ENCODE data around the gene MCM9.

MCM9 gene

GRCh38 chr6:118921084-118921483 is 13.9 kb downstream of the MCM9 start:
- H3K4me3 ChIP-seq (ENCODE audit: low read depth, low read length): no peak overlapping the region
- peaks cover 28 to 94% of the 10 kb centered on the region in 2 experiments for H3K36me3 ChIP-seq (ENCODE audit: control insufficient read depth in 2 of 2, insufficient read depth in 1 of 2, low read length in 2 of 2)
- CTCF ChIA-PET: interaction anchor here (0.6 to 0.7 kb wide), 2 partner anchors 9 to 1949 kb away, joined by 3 read pairs; no protein-coding TSS in a partner anchor
- POLR2A ChIA-PET: no interaction called here
- no peaks in the 10 kb centered on the region for H3K9me3 ChIP-seq (ENCODE audit: control insufficient read depth, insufficient read depth, low read depth, low read length)
- H3K27ac ChIP-seq (ENCODE audit: extremely low read depth, low read depth, low read length): no peak overlapping the region
- TF ChIP-seq SALL2 (tag by site-specific recombination; IDR thresholded peaks at IDR 0.05; ENCODE audit: borderline replicate concordance) (no peak), SP7 (tag by site-specific recombination; IDR thresholded peaks at IDR 0.05) (no peak), TRIM28 (IDR thresholded peaks at IDR 0.05; ENCODE audit: borderline replicate concordance, low read length) (no peak), ZSCAN5A (tag by site-specific recombination; IDR thresholded peaks at IDR 0.05) (no peak), ZSCAN16 (tag by site-specific recombination; IDR thresholded peaks at IDR 0.05) (no peak), ZNF530 (tag by site-specific recombination; IDR thresholded peaks at IDR 0.05; ENCODE audit: low read depth) (no peak), ZBTB1 (tag by site-specific recombination; IDR thresholded peaks at IDR 0.05) (no peak), ZFP41 (tag by site-specific recombination; IDR thresholded peaks at IDR 0.05; ENCODE audit: borderline replicate concordance) (no peak), BCL11B (tag by site-specific recombination; IDR thresholded peaks at IDR 0.05; ENCODE audit: low read depth) (no peak), ZNF223 (tag by site-specific recombination; IDR thresholded peaks at IDR 0.05) (no peak), ZNF214 (tag by site-specific recombination; IDR thresholded peaks at IDR 0.05; ENCODE audit: borderline replicate concordance) (no peak), ZNF366 (tag by site-specific recombination; conservative IDR thresholded peaks at IDR 0.05) (no peak), ZNF266 (tag by site-specific recombination; IDR thresholded peaks at IDR 0.05; ENCODE audit: low read depth) (no peak), KLF10 (tag by site-specific recombination; IDR thresholded peaks at IDR 0.05) (no peak), ELK4 (IDR thresholded peaks at IDR 0.05; ENCODE audit: borderline replicate concordance, low read depth, low read length) (no peak)
- H3K4me1 ChIP-seq (ENCODE audit: control insufficient read depth, insufficient read depth, low read length): no peaks in the 10 kb centered on the region

DNA sequence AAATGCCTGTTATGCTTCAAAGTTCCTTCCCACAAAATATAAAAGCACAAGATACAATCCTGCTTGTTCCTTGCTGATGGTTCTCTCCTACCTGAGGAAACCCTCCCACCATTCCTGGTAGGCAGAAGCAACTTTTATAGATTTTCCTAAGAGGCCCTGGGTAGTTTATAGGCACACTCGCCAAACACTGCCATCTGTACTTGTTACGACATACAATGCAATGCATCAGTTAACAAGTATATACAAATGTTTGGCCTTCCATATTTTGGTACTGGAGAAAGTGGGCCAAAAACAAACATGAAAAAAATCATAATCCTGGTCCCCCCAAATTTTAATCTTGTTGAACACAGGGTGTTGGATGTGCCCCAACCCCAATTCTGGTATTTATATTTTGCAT is 16.6 kb downstream of the MCM9 start:
- Histone ChIP-seq H3K27ac (ENCODE audit: extremely low read depth, low read depth, low read length) (no peak overlapping the region), H3K9me3 (ENCODE audit: control insufficient read depth, insufficient read depth, low read depth, low read length) (no peaks in the 10 kb centered on the region), H3K36me3 (ENCODE audit: control insufficient read depth in 2 of 2, insufficient read depth in 1 of 2, low read length in 2 of 2) (peaks cover 35 to 94% of the 10 kb centered on the region in 2 experiments), H3K4me3 (ENCODE audit: low read depth, low read length) (no peak overlapping the region), H3K4me1 (ENCODE audit: control insufficient read depth, insufficient read depth, low read length) (no peaks in the 10 kb centered on the region)
- ChIA-PET CTCF (interaction anchor here (0.6 kb wide), 1 partner anchor 35 kb away, joined by 3 read pairs; no protein-coding TSS in a partner anchor), POLR2A (no interaction called here)
- TF ChIP-seq ZNF664 (tag by site-specific recombination; IDR thresholded peaks at IDR 0.05) (no peak), ZNF302 (tag by site-specific recombination; IDR thresholded peaks at IDR 0.05; ENCODE audit: low read depth) (no peak), ZNF544 (tag by site-specific recombination; IDR thresholded peaks at IDR 0.05) (no peak), ZNF223 (tag by site-specific recombination; IDR thresholded peaks at IDR 0.05) (no peak), KLF17 (tag by site-specific recombination; IDR thresholded peaks at IDR 0.05) (no peak), ZNF747 (tag by site-specific recombination; IDR thresholded peaks at IDR 0.05) (no peak), ZFHX2 (tag by site-specific recombination; conservative IDR thresholded peaks at IDR 0.05) (no peak), ZBTB44 (tag by site-specific recombination; IDR thresholded peaks at IDR 0.05) (no peak), SCRT2 (tag by site-specific recombination; IDR thresholded peaks at IDR 0.05) (no peak), ZNF560 (tag by site-specific recombination; IDR thresholded peaks at IDR 0.05; ENCODE audit: borderline replicate concordance) (no peak)
- TF ChIP-seq, protein P1, sequence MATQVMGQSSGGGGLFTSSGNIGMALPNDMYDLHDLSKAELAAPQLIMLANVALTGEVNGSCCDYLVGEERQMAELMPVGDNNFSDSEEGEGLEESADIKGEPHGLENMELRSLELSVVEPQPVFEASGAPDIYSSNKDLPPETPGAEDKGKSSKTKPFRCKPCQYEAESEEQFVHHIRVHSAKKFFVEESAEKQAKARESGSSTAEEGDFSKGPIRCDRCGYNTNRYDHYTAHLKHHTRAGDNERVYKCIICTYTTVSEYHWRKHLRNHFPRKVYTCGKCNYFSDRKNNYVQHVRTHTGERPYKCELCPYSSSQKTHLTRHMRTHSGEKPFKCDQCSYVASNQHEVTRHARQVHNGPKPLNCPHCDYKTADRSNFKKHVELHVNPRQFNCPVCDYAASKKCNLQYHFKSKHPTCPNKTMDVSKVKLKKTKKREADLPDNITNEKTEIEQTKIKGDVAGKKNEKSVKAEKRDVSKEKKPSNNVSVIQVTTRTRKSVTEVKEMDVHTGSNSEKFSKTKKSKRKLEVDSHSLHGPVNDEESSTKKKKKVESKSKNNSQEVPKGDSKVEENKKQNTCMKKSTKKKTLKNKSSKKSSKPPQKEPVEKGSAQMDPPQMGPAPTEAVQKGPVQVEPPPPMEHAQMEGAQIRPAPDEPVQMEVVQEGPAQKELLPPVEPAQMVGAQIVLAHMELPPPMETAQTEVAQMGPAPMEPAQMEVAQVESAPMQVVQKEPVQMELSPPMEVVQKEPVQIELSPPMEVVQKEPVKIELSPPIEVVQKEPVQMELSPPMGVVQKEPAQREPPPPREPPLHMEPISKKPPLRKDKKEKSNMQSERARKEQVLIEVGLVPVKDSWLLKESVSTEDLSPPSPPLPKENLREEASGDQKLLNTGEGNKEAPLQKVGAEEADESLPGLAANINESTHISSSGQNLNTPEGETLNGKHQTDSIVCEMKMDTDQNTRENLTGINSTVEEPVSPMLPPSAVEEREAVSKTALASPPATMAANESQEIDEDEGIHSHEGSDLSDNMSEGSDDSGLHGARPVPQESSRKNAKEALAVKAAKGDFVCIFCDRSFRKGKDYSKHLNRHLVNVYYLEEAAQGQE (tag by site-specific recombination; IDR thresholded peaks at IDR 0.05): no peak
- TF ChIP-seq, protein P2, sequence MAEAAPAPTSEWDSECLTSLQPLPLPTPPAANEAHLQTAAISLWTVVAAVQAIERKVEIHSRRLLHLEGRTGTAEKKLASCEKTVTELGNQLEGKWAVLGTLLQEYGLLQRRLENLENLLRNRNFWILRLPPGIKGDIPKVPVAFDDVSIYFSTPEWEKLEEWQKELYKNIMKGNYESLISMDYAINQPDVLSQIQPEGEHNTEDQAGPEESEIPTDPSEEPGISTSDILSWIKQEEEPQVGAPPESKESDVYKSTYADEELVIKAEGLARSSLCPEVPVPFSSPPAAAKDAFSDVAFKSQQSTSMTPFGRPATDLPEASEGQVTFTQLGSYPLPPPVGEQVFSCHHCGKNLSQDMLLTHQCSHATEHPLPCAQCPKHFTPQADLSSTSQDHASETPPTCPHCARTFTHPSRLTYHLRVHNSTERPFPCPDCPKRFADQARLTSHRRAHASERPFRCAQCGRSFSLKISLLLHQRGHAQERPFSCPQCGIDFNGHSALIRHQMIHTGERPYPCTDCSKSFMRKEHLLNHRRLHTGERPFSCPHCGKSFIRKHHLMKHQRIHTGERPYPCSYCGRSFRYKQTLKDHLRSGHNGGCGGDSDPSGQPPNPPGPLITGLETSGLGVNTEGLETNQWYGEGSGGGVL (tag by site-specific recombination; IDR thresholded peaks at IDR 0.05): no peak
